Panc1 (cell line): ENCODE data around the gene LCE3A. TPM values are rescaled to one million over a fixed set of nuclear protein-coding genes. Genes with fewer than 3 reads are reported as not detected.

ENCODE experiments used
- ATAC-seq: fragments of 200-7000 bp; cut with Tn5 transposase; 2 replicates; pipeline ENCODE4 v1.9.1; 2020; ENCODE audit warnings: mild to moderate bottlenecking, moderate library complexity
- BruUV-seq: library from RNA; stranded (reverse); fragments of 400-500 nt; replicated peaks from 2 replicates; lab custom pipeline; 2021; lab: Mats Ljungman, UMichigan
- CTCF ChIA-PET: fragments of 300-600 bp; sonication (Branson Sonifier 250); formaldehyde crosslinking; loops from one replicate; lab custom pipeline; 2022; ENCODE audit warnings: antibody characterized with exemption; lab: Charles Lee
- POLR2A ChIA-PET: fragments of 300-600 bp; sonication (Branson Sonifier 250); formaldehyde crosslinking; loops from one replicate; lab custom pipeline; 2022; ENCODE audit warnings: antibody characterized with exemption; lab: Charles Lee
- DNase-seq: peaks from one replicate; pipeline ENCODE4 v3.0.0-alpha.2; 2010; ENCODE audit warnings: low read depth, low spot score
- H3K27ac ChIP-seq: 2 replicates; pipeline ENCODE4 v1.5.1; 2011; ENCODE audit warnings: mild to moderate bottlenecking, low read length, inconsistent platforms
- H3K27me3 ChIP-seq: fragments of 200-500 bp; sonication (Bioruptor generic); 2 replicates; pipeline ENCODE4 v1.6.0; 2014; ENCODE audit warnings: low read length, inconsistent platforms; ENCODE audit not compliant: control insufficient read depth, insufficient read depth
- H3K36me3 ChIP-seq: fragments of 200-500 bp; sonication (Bioruptor generic); 2 replicates; pipeline ENCODE4 v1.5.1; 2014; ENCODE audit warnings: inconsistent platforms, mild to moderate bottlenecking, low read length, moderate library complexity; ENCODE audit not compliant: control insufficient read depth, insufficient read depth
- H3K4me1 ChIP-seq: 2 replicates; pipeline ENCODE4 v1.5.1; 2011; ENCODE audit warnings: inconsistent platforms, mild to moderate bottlenecking, low read length, moderate library complexity; ENCODE audit not compliant: control insufficient read depth, insufficient read depth
- H3K4me3 ChIP-seq, 2 experiments: 2 replicates each; pipeline ENCODE4 v1.5.1; 2011 to 2012; ENCODE audit warnings: low read depth in 2 of 2, low read length in 2 of 2, mild to moderate bottlenecking in 2 of 2, inconsistent platforms in 1 of 2, moderate library complexity in 1 of 2
- H3K9me3 ChIP-seq: fragments of 200-500 bp; sonication (Bioruptor generic); 2 replicates; pipeline ENCODE4 v1.5.1; 2014; ENCODE audit warnings: low read depth, mild to moderate bottlenecking, inconsistent platforms, low read length, moderate library complexity; ENCODE audit not compliant: control insufficient read depth, insufficient read depth
- POLR2AphosphoS5 ChIP-seq: IDR thresholded peaks from 2 replicates; pipeline ENCODE4 v1.6.1; 2012; ENCODE audit warnings: mild to moderate bottlenecking, low read depth, low read length, moderate library complexity
- SIN3A ChIP-seq: IDR thresholded peaks from 2 replicates; pipeline ENCODE4 v1.6.1; 2012; ENCODE audit warnings: low read depth, mild to moderate bottlenecking, low read length, moderate library complexity, borderline replicate concordance; ENCODE audit not compliant: insufficient read depth
- TCF7L2 ChIP-seq: IDR thresholded peaks from 2 replicates; pipeline ENCODE4 v1.6.1; 2011; ENCODE audit warnings: mild to moderate bottlenecking, low read depth, low read length, inconsistent platforms
- in situ Hi-C: cut with HindIII; loops from 2 replicates; pipeline ENCODE4 v1.10.0; 2016; ENCODE audit warnings: low sequenced_read_pairs, low pct_unique_long_range_greater_than_20kb
- intact Hi-C: fragments of 100-400 bp; cut with micrococcal nuclease; formaldehyde crosslinking; loops from one replicate; pipeline ENCODE4 v1.10.0; 2022; ENCODE audit not compliant: unreplicated experiment
- total RNA-seq: library from RNA; stranded (reverse); gene quantifications from one replicate; pipeline ENCODE4 v1.2.1, GENCODE V29; 2021; ENCODE audit not compliant: unreplicated experiment
- TF ChIP-seq, protein P1 (sequence below): fragments of 450-650 bp; IDR thresholded peaks from 2 replicates; pipeline ENCODE4 v1.5.1; 2017; ENCODE audit warnings: mild to moderate bottlenecking
- TF ChIP-seq, protein P2 (sequence below), 2 experiments: IDR thresholded peaks; 2 replicates each; pipeline ENCODE4 v1.6.1; 2011 to 2012; ENCODE audit warnings: low read depth in 2 of 2, control low read depth in 1 of 2, low read length in 1 of 2, mild to moderate bottlenecking in 1 of 2, moderate library complexity in 1 of 2; ENCODE audit not compliant: insufficient read depth in 1 of 2

LCE3A gene
- total RNA-seq, 1 experiment from 2014 or later, result not detected

- Histone ChIP-seq H3K9me3 (no peaks in the 10 kb centered on the region), H3K4me3 (no peak overlapping the region), H3K4me1 (no peaks in the 10 kb centered on the region), H3K27ac (no peak overlapping the region), H3K36me3 (no peaks in the 10 kb centered on the region), H3K27me3 (no peaks in the 10 kb centered on the region)
- DNase-seq, result no peak
- no peak for ATAC-seq
- TF ChIP-seq, protein P1, sequence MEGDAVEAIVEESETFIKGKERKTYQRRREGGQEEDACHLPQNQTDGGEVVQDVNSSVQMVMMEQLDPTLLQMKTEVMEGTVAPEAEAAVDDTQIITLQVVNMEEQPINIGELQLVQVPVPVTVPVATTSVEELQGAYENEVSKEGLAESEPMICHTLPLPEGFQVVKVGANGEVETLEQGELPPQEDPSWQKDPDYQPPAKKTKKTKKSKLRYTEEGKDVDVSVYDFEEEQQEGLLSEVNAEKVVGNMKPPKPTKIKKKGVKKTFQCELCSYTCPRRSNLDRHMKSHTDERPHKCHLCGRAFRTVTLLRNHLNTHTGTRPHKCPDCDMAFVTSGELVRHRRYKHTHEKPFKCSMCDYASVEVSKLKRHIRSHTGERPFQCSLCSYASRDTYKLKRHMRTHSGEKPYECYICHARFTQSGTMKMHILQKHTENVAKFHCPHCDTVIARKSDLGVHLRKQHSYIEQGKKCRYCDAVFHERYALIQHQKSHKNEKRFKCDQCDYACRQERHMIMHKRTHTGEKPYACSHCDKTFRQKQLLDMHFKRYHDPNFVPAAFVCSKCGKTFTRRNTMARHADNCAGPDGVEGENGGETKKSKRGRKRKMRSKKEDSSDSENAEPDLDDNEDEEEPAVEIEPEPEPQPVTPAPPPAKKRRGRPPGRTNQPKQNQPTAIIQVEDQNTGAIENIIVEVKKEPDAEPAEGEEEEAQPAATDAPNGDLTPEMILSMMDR, result no peak
- TF ChIP-seq SIN3A, result no peak
- TF ChIP-seq, protein P2, sequence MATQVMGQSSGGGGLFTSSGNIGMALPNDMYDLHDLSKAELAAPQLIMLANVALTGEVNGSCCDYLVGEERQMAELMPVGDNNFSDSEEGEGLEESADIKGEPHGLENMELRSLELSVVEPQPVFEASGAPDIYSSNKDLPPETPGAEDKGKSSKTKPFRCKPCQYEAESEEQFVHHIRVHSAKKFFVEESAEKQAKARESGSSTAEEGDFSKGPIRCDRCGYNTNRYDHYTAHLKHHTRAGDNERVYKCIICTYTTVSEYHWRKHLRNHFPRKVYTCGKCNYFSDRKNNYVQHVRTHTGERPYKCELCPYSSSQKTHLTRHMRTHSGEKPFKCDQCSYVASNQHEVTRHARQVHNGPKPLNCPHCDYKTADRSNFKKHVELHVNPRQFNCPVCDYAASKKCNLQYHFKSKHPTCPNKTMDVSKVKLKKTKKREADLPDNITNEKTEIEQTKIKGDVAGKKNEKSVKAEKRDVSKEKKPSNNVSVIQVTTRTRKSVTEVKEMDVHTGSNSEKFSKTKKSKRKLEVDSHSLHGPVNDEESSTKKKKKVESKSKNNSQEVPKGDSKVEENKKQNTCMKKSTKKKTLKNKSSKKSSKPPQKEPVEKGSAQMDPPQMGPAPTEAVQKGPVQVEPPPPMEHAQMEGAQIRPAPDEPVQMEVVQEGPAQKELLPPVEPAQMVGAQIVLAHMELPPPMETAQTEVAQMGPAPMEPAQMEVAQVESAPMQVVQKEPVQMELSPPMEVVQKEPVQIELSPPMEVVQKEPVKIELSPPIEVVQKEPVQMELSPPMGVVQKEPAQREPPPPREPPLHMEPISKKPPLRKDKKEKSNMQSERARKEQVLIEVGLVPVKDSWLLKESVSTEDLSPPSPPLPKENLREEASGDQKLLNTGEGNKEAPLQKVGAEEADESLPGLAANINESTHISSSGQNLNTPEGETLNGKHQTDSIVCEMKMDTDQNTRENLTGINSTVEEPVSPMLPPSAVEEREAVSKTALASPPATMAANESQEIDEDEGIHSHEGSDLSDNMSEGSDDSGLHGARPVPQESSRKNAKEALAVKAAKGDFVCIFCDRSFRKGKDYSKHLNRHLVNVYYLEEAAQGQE (IDR thresholded peaks at IDR 0.05; ENCODE audit: insufficient read depth in 1 of 2, low read depth in 2 of 2, low read length in 1 of 2), result no peak
- ChIA-PET POLR2A (interaction anchor here (0.7 kb wide), 1 partner anchor 10 kb away, joined by 3 read pairs; no protein-coding TSS in a partner anchor), CTCF (no interaction called here)
- BruUV-seq, result no TSS peak
- intact Hi-C loops, result no loop called here
- in situ Hi-C loops, result no loop called here
Observed at GRCh38 chr1:152621993-152622392, 910 bp downstream of the LCE3A start.

DNA sequence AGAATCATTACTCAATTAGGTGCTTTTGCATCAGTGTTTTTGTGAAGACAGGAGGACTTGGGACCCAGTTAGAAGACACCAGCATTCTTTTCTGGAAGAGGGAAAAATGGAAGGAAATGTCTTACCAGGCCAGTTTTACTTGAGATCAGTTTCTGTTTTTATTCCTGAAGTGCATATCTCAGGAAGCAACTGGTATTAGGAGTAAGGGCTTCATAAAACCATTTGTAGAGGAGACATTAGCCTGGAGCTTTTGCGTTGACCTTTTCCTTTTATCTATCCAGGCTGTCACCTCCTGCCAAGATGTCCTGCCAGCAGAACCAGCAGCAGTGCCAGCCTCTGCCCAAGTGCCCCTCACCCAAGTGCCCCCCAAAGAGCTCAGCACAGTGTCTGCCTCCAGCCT lies 9.4 kb downstream of the LCE3A start, which contains the start of gene LCE3B:
Gene LCE3B, plus strand, starts transcription at position 301 of the 400 bp plus-strand sequence. Its CDS starts 0 bp downstream, at position 301.
- intact Hi-C loops, result no loop called here
- DNase-seq (no peak), ATAC-seq (no peak)
- ChIA-PET CTCF (no interaction called here), POLR2A (no interaction called here)
- Histone ChIP-seq H3K9me3 (no peaks in the 10 kb centered on the region), H3K4me3 (no peak within 1 kb of the TSS), H3K27ac (no peak within 1 kb of the TSS), H3K36me3 (no peaks in the 10 kb centered on the region), H3K4me1 (no peaks in the 10 kb centered on the region), H3K27me3 (no peaks in the 10 kb centered on the region)
- no TSS peak for BruUV-seq
- in situ Hi-C loops, result no loop called here
- TF ChIP-seq, protein P2 (IDR thresholded peaks at IDR 0.05; ENCODE audit: insufficient read depth in 1 of 2, low read depth in 2 of 2, low read length in 1 of 2), result no peak
- TF ChIP-seq, protein P1, result no peak
- TF ChIP-seq SIN3A (no peak), TCF7L2 (no peak), POLR2AphosphoS5 (no peak)
